Uterus (tissue), 2 donors: Measurements from ENCODE around the gene CLASP2.

ENCODE experiments used
- POLR2A ChIP-seq, 2 donors: fragments of 450-650 bp; IDR thresholded peaks; one replicate each; pipeline ENCODE4 v1.6.1; 2016; ENCODE audit warnings: antibody characterized with exemption in 2 of 2, mild to moderate bottlenecking in 1 of 2, moderate library complexity in 1 of 2
- TF ChIP-seq, protein P1 (sequence below), 4 experiments: fragments of 200-600 bp in 2 of 4; fragments of 450-650 bp in 2 of 4; sonication (generic) in 2 of 4; IDR thresholded peaks; one replicate each; pipeline ENCODE4 v1.5.1; 2016 to 2019; ENCODE audit warnings: antibody characterized with exemption in 4 of 4, mild to moderate bottlenecking in 2 of 4, moderate library complexity in 1 of 4

- TF ChIP-seq, protein P1, sequence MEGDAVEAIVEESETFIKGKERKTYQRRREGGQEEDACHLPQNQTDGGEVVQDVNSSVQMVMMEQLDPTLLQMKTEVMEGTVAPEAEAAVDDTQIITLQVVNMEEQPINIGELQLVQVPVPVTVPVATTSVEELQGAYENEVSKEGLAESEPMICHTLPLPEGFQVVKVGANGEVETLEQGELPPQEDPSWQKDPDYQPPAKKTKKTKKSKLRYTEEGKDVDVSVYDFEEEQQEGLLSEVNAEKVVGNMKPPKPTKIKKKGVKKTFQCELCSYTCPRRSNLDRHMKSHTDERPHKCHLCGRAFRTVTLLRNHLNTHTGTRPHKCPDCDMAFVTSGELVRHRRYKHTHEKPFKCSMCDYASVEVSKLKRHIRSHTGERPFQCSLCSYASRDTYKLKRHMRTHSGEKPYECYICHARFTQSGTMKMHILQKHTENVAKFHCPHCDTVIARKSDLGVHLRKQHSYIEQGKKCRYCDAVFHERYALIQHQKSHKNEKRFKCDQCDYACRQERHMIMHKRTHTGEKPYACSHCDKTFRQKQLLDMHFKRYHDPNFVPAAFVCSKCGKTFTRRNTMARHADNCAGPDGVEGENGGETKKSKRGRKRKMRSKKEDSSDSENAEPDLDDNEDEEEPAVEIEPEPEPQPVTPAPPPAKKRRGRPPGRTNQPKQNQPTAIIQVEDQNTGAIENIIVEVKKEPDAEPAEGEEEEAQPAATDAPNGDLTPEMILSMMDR (IDR thresholded peaks at IDR 0.05): no peak
- no peak for TF ChIP-seq POLR2A (IDR thresholded peaks at IDR 0.05)
These were observed 140.9 kb downstream of the CLASP2 start for GRCh38 chr3:33577173-33577572.
